Activated CD4-positive, alpha-beta T cell treated with anti-CD3 and anti-CD28 coated beads for 1 hour (primary cell): Measurements from ENCODE around the gene TOP3B.

ENCODE experiments used
- DNase-seq: peaks from one replicate; pipeline ENCODE4 v3.0.0-alpha.2; 2020

The TOP3B gene

GRCh38 chr22:21961886-21962654, 20.5 kb downstream of the TOP3B start:
- no peak for DNase-seq

- no peak for DNase-seq
Measured at GRCh38 chr22:21961127-21961867, 21.3 kb downstream of the TOP3B start.

GRCh38 chr22:21960200-21961126, 22.1 kb downstream of the TOP3B start:
- DNase-seq = no peak

GRCh38 chr22:21959274-21960074, 23.1 kb downstream of the TOP3B start:
- no peak for DNase-seq

GRCh38 chr22:21958360-21959273, 24.0 kb downstream of the TOP3B start:
- DNase-seq = no peak

- peak; percentile 90 for DNase-seq
Measured at GRCh38 chr22:21952586-21953571, 29.7 kb downstream of the TOP3B start, which contains the start of gene PPM1F. PPM1F (minus strand) TSS chr22:21952848; CDS start chr22:21946048, 6,800 bp downstream.

- DNase-seq = no peak
Measured at GRCh38 chr22:21951931-21952465, 30.6 kb downstream of the TOP3B start.

GRCh38 chr22:21951062-21951461, 31.5 kb downstream of the TOP3B start:
- no peak for DNase-seq

- DNase-seq = no peak
Measured at GRCh38 chr22:21949948-21950347, 32.6 kb downstream of the TOP3B start.

- DNase-seq = no peak
Measured at GRCh38 chr22:21949569-21949918, 33.0 kb downstream of the TOP3B start.

GRCh38 chr22:21948824-21949568, 33.6 kb downstream of the TOP3B start:
- DNase-seq = no peak

GRCh38 chr22:21948390-21948789, 34.2 kb downstream of the TOP3B start:
- DNase-seq = no peak

- no peak for DNase-seq
Measured at GRCh38 chr22:21947040-21948014, 35.3 kb downstream of the TOP3B start.

- no peak for DNase-seq
Measured at GRCh38 chr22:21946262-21946925, 36.2 kb downstream of the TOP3B start.

- no peak for DNase-seq
Measured at GRCh38 chr22:21945453-21946261, 36.9 kb downstream of the TOP3B start.

- DNase-seq = no peak
Measured at GRCh38 chr22:21944871-21945270, 37.7 kb downstream of the TOP3B start.
